T-helper 2 cell treated with Interferon-gamma antibody and Interleukin-4, amounts not matched to agents 100 ng/mL and 5 ng/mL, for 36 hours (primary cell): ENCODE data around the gene RNF152. TPM values are rescaled to one million over a fixed set of nuclear protein-coding genes. Genes with fewer than 3 reads are reported as not detected.

Experiments
- intact Hi-C: fragments of 100-400 bp; cut with micrococcal nuclease; formaldehyde crosslinking; loops from one replicate; pipeline ENCODE4 v1.15.1; 2023
- total RNA-seq: library from RNA; stranded (reverse); gene quantifications from 2 replicates; pipeline ENCODE4 v1.2.3, GENCODE V29; 2022

RNF152 gene
- total RNA-seq, 1 donor from 2014 or later, result 0.11 TPM

GRCh38 chr18:61855449-61856378 is 37.1 kb downstream of the RNF152 start:
- intact Hi-C loops, result no loop called here

DNA sequence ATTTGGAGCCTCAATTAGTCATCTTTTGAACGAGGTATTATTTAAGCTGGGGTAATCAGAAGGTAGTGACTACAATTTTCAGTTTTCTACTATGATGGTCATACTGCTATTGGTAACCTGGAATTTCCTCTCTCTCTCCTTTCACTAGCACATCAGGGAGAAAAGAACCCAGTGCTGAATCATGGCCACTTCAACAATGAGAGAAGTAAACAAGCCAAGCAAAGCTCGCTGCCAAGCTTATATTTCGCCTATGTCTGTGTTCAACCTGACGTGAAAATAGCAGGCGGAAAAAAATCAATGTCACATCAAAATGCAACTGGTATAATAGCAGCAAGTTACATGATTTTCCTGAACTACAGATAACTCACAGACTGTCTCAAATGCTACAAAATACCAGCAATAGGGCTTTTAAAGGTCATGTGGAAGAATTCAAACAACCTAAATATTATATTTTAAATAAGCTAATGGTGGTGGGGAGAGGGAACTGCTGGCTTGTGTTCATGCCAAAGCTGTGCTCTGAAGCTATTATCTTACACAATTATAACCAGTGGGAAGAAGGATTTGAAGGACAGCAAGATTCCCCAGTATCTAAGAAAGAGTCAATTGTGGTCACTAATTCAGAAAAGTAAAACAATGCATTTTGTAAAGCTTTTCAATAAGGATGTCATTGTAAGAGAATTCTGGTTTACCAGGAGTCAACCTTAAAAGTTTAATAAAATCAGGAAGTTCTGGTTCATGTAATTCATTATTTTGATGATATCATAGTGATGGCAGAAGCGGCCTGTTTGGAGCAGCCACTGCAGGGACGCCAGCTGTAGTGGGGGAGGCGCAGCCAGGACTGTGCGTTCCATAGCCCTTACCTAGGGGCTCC is 38.0 kb downstream of the RNF152 start:
- intact Hi-C loops, result no loop called here

DNA sequence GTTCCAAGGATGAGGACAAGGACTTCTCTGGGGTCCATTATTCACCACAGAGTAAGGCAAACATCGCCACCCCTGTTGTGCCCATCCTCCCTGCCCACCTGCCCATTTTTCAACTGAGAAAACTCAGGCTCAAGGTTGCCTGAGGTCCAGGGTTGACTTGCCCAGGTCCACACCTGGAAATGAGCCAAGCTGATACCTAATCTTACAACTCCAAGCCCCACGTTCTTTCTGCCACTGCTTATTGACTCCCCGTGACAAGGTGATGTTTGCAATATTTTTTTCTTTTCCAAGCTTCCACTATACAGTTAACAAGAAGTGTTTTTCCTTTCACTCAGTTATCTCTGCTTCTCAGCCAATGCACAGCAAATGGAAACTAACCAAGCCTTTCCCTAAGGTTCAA is 39.0 kb downstream of the RNF152 start:
- intact Hi-C loops, result no loop called here

DNA sequence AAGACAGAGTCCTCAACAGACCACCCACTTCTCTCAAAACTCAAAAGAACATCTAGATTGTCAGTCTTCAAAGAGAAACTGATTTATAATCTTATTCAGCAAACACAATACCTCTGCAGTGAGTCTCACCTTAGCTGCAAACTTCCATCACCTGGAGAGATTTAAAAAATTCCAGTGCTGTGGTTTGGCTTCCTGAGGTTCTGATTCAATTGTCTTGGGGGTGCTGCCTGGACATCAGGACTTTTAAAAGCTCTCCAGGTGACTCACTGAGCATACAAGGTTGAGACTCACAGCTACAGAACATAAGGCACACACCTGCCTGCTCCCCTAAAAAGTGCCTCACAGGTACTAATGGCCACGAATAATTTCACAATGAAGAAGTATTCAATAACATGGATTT is 40.3 kb downstream of the RNF152 start:
- intact Hi-C loops, result no loop called here

GRCh38 chr18:61851940-61852451 is 40.8 kb downstream of the RNF152 start:
- intact Hi-C loops, result no loop called here

- intact Hi-C loops, result no loop called here
These were observed 41.5 kb downstream of the RNF152 start for GRCh38 chr18:61851279-61851678.

GRCh38 chr18:61850756-61851155 is 42.1 kb downstream of the RNF152 start:
- intact Hi-C loops, result no loop called here

- intact Hi-C loops, result no loop called here
These were observed 45.5 kb downstream of the RNF152 start for GRCh38 chr18:61847164-61847791.

DNA sequence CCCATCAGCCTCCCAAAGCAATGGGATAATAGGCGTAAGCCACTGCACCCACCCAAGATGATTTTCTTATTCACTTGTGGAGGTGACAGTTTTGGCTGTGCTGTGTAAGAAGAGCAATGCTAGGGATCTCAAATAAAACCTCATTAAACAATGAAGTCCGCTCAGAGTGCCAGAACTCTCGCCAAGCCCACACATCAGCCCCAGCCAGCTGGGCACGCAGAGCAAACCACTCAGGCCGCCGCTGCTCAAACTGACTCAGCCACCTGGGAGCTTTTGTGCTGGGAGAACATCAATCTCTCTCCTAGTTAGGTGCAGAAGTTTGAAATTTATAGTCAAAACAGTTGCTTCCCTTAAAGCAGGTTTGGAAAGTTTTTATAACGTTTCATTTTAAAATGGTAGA is 47.6 kb downstream of the RNF152 start:
- intact Hi-C loops, result no loop called here

GRCh38 chr18:61844726-61845125 is 48.1 kb downstream of the RNF152 start:
- intact Hi-C loops, result no loop called here

- intact Hi-C loops, result no loop called here
These were observed 50.7 kb downstream of the RNF152 start for GRCh38 chr18:61842146-61842545.

- intact Hi-C loops, result no loop called here
These were observed 51.1 kb downstream of the RNF152 start for GRCh38 chr18:61841706-61842105.

DNA sequence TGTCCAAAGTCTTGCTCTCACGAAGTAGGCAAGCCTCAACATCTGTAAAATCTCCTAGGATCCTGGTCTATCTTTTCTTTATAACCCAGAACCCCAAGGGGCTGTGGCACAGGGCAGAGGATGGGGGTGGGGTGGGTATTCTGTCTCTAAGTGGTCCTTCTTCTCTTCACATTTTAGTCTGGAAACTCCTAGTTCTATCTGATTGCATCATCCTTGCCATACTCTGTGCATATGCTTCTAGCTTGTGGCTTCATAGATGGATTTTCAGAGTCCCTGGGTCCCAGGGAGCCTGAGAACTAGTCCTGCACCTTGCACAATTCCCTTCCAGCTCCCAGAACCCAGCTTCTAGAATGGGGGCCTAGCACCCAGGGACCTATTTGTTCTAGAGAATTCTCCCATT is 52.5 kb downstream of the RNF152 start:
- intact Hi-C loops, result no loop called here

GRCh38 chr18:61838521-61838920 is 54.3 kb downstream of the RNF152 start:
- intact Hi-C loops, result no loop called here

GRCh38 chr18:61833978-61834377 is 58.8 kb downstream of the RNF152 start:
- intact Hi-C loops, result no loop called here

DNA sequence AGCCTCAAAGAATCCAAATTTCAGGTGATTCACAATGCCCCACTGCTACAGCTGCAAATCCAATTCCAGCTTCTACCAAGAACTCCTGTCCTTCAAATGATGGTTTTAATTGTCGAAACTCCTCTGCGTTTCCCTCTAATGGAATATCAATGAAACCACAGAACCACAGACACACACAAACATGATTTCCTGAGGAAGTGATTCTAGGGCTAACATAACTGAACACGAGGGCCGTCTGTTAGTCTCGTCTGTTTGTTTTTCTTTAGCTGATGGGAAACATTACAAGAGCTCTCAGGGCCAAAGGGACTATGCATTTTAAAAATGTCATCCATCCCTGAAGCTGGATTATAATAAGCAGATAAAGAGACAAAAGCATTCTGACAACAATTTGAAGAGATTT is 59.4 kb downstream of the RNF152 start:
- intact Hi-C loops, result no loop called here

- intact Hi-C loops, result no loop called here
These were observed 59.9 kb downstream of the RNF152 start for GRCh38 chr18:61832858-61833257.

DNA sequence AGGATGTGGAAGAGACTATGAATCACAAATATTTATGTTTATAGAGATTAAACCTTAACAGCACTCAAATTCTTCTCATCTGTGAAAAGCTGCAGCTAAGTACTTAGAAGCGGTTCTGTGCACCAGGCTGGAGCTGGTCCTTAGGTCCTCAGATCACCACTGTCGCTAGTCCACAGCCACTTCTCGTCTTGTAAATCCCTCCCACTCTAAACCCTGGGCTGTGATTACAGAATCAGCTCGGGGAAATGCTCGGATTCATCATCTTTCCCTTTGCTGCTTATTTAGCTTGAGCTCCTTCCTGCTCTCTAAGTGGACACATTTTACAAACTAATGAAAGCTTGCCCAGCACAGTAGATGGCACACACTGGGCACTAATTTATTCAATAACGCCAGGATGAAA is 61.7 kb downstream of the RNF152 start:
- intact Hi-C loops, result no loop called here

DNA sequence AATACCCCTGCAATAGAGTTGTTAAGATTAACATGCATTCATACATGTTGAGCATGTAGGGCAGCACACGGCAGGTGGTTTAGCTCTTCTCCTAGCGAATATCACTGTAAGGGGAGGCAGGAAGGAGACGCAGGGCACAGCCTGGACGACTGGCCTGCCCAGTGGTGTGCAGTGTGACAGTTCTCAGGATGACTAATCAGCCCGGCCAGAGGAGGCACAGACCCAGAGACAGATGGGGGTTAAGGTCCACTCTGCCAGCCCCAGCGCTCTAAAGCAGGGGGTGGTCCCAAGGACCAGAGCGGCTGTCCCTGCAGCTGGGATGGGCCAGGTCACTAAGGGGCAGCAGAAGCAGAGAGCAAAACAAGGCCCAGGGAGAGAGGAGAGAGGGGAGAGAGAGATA is 63.7 kb downstream of the RNF152 start:
- intact Hi-C loops, result no loop called here

- intact Hi-C loops, result no loop called here
These were observed 65.2 kb downstream of the RNF152 start for GRCh38 chr18:61827591-61827990.

- intact Hi-C loops, result no loop called here
These were observed 67.4 kb downstream of the RNF152 start for GRCh38 chr18:61825386-61825785.
